ENCODE results near the gene TTLL8.
A peak's percentile ranks its signal among the peaks of the same experiment; 100 is the strongest.

The TTLL8 gene

GRCh38 chr22:50016988-50017700 lies 41.0 kb downstream of the TTLL8 start:
- DNase-seq: no peak

- DNase-seq: no peak
These were observed 41.6 kb downstream of the TTLL8 start for GRCh38 chr22:50016308-50016987.

DNA sequence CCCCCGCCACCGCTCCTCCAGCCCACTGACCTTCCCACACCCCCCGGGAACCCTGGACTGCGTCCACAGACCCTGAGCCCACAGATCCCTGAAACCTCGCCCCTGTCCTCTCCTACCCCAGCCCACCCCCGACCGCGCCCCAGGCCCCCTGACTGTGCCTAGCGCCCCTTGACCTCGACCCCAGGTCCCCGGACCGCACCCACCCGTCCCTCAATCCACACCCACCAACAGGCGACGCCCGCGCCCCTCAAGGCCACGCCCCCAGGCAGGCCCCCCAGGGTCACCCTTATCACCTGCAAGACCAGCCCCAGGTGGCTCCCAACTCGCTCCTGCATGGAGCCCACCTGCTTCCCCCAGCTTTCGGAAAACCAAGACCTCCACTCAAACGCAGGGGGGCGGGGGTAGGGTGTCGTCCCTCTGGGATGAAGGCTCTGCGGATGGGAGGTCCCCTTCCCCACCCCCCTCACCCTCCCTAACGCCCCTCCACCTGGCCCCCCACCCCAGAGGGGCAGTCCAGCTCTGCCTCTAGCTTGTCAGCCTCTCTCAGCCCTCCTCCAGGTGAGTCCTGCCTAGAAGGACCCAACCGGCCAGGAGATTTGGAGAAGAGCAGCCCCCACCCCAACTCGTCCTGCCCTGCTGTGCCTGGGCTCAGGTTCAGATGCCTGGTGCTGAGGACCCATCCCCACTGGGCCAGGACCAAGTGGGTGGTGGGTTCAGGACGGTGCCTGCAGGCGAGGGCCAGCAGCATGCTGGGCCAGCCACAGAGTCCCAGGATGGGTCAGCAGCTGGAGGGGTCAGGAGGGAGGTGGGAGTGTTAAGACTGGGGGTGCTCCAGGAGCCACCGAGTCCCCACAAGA lies 42.4 kb downstream of the TTLL8 start:
- no peak for DNase-seq

DNA sequence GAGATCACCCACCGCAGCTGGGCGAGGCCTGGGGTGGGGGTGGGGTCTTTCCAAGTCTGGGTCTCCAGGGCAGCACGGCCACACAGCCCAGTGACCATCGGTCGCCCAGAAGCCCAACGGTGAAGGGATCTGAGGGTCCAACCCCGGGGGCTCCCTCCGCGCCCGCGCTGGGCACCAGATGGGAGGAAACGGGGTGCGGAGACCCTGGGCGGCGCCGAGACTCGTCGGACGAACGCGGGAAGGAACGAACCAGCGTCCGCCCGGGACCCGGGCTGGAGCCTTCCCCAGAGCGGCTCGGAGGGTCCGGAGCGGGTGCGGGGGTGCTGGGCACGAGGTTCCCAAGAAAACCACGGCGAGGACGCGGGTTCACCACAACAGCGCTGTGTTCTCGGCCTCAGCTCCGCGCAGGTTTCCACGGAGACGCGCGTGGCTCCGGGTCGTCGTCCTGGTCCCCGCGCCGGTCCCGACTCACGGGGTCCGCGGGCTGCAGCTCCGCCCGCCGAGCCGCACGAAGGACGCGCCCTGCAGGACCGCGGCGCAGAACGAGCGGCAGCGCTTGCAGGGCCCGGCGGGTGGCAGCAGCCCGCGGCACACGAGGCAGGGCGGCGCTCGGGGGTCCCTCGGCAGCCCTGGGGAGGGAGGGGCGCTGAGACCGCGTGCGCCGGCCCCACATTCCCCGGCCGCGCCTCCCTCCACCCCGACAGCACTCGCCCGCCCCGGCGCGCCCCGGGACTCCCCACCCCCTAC lies 43.3 kb downstream of the TTLL8 start:
- DNase-seq: no peak

- DNase-seq: no peak
These were observed 44.0 kb downstream of the TTLL8 start for GRCh38 chr22:50014053-50014501.

DNA sequence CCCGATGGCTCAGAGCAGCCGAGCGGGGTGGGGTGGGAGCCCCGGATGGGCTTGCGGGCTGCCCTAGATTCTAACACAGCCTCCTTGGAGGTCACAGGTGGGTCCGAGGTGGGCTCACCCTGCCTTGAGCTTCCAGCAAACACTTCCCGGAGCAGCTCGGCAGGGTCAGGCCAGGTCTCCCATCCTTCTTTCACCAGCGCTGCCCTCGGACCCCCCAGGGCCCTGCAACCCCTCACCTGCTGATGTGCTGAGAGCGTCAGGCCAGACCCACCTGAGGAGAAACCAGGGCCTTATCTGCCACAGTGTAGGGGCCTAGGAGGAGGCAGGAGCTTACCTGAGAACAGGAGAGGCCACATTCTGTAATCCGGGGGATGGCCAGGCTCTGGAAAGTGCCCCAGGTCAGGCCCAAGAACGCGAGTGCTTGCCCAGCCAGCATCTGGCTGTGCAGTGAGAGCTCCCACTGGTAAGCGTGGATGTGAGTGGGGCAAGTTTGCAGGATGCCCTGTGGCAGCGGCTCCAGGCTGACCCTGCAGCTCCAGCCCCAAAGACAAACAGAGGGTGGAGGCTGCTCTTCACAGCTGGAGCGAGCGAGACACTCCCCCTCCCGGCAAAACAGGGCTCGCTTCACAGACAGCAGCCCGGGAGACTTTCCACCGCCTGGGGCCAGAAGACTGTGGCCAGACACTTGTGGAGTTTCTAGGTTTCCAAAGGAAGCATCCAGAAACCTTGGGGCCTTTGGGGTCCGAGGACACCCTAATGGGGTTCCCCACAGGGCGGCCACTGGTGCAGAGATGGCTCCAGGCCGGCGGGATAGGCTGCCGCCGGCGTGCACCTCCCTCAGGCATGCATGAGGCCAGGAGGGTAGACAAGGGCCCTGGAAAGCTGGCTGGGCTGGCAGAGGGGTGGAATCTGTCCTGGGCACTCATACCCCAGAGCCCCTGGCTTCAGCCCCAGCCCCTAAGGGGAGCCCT lies 45.6 kb downstream of the TTLL8 start, which contains the start of gene IL17REL:
IL17REL (minus strand) TSS at position 555 of the 971 bp plus-strand sequence; CDS start at position 436, 119 bp downstream.
- no peak for DNase-seq

DNA sequence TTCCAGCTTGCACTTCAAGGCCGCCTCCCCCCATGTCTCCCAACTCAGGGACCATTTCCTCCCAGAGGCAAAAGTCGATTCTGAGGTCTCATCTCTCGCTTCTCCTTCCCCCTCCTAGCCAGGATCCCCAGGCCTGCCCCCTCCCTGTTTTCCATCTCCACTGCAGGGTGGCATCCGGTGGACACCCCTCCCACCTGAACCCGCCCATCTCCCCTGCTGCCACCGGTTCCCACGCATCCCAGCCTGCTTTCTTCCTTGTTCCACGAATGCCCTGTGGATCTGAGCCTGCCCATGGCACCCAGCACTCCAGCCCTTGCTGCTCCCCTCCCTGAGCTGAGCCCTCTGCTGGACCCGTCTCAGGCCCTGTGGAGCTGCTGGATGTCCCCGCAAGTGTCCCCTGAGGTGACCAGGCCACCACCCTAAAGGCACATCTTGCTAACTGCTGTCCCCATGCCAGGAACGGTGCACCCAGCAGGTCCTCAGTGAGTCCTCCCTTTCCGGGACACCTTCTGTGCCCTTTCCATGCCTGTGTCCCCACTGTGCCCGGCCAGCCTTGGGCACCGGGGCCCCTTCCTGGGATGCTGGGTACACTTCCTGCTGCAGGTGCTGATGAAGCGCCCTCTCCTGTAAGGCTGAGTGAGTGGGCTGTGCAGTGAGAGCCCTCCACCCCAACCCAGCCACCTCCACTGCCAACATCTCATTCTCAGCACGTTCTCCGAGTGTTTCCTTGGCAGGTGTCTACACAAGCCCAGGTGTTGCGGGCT lies 46.5 kb downstream of the TTLL8 start:
- DNase-seq: peak; percentile 45

DNA sequence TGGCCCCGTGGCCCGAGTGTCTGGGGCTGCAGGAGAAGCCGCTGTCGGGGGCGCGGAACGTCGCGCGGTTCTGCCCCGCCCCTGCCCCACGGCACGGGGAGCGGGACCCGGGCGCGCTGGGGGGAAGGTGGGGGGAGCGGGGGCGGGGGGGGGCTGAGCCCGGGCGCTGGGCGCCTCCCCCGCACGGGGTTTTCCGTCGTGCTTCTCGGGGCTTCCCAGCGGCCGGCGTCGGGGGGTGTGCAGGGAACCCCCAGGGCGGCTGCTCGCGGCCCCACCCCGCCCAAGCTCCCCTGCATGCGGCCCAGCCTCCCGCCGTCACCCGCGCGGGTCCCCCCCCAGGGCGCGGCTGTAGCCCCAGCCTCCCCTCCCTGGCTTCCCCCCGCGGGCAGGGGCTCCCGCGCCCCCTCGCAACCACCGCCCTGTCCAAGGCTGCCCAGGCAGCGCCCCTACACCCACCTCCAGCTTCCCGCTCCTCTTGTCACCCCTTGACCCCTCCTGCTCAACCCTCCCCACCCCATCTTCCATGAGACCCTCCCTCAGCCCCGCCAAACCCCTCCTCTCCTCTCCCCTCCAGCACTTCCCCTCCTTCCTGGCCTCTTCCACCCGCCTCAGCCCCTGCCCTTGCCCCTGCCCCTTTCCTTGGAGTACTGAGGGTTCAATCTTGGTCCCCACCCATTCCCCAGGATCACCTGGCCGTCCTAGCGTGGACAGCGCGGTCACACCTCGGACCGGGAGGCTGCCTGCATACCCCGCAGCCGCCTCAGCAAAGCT lies 47.2 kb downstream of the TTLL8 start:
- DNase-seq: no peak

DNA sequence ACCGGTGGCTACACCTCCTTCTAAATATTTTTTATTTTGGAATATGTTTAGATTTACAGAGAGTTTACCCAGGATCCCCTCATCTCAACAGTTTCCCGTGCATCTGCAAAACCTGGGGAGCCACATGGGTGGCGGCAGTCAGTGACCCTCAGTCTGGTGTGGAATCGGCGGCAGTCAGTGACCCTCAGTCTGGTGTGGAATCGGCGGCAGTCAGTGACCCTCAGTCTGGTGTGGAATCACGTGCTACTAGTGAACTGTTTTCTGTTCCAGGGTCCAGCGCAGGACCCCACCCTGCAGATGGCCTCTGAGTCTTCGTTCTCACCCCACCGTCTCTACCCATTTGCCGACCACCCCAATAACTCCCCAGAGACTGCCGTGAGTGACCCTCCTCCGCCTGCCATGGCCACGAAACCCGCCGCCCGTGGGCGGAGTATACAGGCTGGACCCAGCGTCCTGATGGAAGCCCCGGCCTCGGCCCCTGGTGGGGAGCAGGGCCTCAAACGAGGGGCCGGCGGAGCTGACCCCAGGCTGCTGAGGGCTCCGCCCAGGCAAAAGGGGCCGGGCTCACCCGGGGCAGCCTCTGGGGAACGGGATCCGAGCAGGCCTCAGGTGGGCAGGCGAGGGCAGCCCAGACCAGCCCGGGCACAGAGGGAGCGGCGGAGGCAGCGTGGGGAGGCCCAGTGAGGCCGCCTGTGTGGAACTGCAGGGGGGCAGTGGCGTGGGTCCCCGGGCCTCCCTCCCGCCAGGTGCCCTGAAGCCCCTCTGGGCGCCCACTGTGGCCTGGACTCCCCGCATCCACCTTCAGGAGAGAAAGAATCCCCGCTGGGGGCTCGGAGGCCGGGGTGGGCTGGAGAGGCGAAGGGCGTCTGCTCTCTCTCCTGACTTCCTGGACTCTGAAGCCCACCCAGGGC lies 48.1 kb downstream of the TTLL8 start:
- no peak for DNase-seq

- DNase-seq: no peak
These were observed 48.8 kb downstream of the TTLL8 start for GRCh38 chr22:50009251-50009650.

- peak; percentile 95 for DNase-seq
These were observed 49.7 kb downstream of the TTLL8 start for GRCh38 chr22:50008151-50009040.

- DNase-seq: peak; percentile 47
These were observed 51.0 kb downstream of the TTLL8 start for GRCh38 chr22:50007057-50007511.

DNA sequence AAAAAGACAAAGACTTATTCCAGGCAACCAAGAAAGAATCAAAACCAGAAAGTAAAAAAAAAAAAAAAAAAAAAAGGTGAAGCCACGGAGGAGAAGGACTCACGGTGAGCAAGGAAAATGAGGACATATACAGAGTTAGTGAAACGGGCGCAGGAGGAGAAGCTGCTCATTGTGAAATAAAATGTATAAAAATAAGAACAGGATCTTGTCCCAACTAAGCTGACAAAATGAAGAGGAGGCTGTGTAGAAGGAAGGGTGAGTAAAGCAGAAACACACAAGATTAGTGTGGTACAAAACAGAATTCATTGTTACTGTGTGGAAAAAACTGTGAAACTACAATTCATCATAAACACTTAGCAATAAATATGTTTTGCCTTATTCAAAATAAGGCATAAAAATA lies 53.2 kb downstream of the TTLL8 start:
- no peak for DNase-seq

DNA sequence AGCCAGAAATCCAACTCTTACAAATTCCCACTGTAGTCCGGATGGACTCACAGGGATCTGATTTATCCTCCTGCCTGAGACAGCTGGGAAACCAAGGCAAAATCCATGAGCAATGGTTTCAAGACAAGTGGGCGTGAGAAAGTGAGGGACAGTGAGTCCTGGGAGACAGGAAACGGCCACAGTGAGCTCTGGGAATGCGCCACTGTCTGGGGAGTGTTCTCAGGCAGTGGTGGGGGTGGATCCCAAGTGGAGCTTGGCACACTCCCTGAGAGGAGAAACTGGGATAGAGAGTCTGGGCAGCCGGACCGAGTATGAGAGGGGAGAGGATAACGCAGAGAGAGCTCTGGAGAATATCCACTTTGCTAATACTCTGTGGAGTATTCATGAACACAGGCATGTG lies 55.3 kb downstream of the TTLL8 start:
- no peak for DNase-seq

DNA sequence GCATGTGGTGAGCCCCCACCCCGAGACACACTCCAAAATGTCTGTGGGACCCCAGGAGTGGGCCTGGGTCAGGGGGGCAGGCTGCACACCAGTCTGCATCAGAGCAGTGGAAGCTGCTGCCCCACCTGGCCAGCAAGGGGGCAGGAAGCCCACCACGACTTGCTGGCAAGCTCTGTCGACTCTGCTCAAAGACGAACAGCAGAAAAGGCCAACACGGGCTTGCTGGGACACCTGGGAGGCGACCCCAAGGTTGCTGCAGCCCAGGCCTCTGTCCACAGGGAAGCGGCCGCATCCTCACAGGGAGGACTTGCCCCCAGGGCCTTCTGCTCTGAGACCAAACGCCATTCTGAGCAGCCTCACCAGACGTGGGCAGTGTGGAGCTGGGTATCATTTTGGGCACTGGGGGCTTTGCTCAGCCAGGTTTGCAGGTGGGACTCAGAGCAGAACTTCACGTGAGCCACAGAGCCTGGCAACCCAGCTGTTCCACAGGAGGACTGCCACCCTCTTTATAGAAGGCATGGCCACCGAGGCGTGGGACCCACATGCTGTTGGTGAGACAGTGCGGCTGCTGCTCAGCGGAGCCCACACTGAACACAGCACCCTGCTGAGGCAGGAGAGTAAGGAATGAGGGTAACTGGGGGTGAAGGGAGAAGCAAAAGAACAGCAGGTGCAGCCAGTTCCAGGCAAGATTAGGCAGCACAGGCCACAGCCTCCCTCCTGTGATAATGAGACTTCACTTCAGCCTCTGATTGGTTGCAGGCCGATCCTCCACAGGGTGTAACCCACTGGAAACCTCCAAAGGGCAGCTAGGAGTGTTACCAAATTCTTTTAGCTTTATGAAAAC lies 56.5 kb downstream of the TTLL8 start:
- DNase-seq: no peak

GRCh38 chr22:50000587-50001387 lies 57.3 kb downstream of the TTLL8 start:
- no peak for DNase-seq
